Sigmoid colon (tissue), 7 donors: ENCODE measurements around the gene STK24. TPM values are rescaled to one million over a fixed set of nuclear protein-coding genes. Genes with fewer than 3 reads are reported as not detected.
A peak's percentile ranks its signal among the peaks of the same experiment; 100 is the strongest.

Experiments
- DNase-seq: peaks from one replicate; pipeline ENCODE4 v3.0.0-alpha.2; 2019
- H3K27ac ChIP-seq, 4 donors: fragments of 200-600 bp; sonication (generic); one replicate each; pipeline ENCODE4 v1.5.1; 2016 to 2019; ENCODE audit warnings: mild to moderate bottlenecking in 1 of 4
- H3K27me3 ChIP-seq, 3 donors: fragments of 200-600 bp; sonication (generic); one replicate each; pipeline ENCODE4 v1.5.1; 2019; ENCODE audit warnings: mild to moderate bottlenecking in 1 of 3
- H3K36me3 ChIP-seq, 4 donors: fragments of 200-600 bp; sonication (generic); one replicate each; pipeline ENCODE4 v1.5.1; 2016 to 2019
- H3K4me1 ChIP-seq, 4 donors: fragments of 200-600 bp; sonication (generic); one replicate each; pipeline ENCODE4 v1.5.1; 2017 to 2019
- H3K4me3 ChIP-seq, 4 donors: fragments of 200-600 bp; sonication (generic); one replicate each; pipeline ENCODE4 v1.5.1; 2017 to 2019; ENCODE audit warnings: mild to moderate bottlenecking in 2 of 4, moderate library complexity in 1 of 4
- H3K9me3 ChIP-seq, 4 donors: fragments of 200-600 bp in 3 of 4; sonication (generic) in 3 of 4; one replicate each; pipeline versions ENCODE4 v1.5.1 to v1.6.1; 2013 to 2019
- CTCF ChIP-seq, 4 experiments: fragments of 450-650 bp in 3 of 4; fragments of 200-600 bp in 1 of 4; IDR thresholded peaks; one replicate each; pipeline ENCODE4 v1.5.1; 2016 to 2019; ENCODE audit warnings: antibody characterized with exemption in 4 of 4, mild to moderate bottlenecking in 3 of 4, moderate library complexity in 2 of 4
- EP300 ChIP-seq, 4 donors: sonication (generic); formaldehyde crosslinking; IDR thresholded peaks; one replicate each; pipeline ENCODE4 v1.6.1; 2017; ENCODE audit warnings: antibody characterized with exemption in 4 of 4
- POLR2A ChIP-seq, 2 donors: fragments of 450-650 bp; IDR thresholded peaks; one replicate each; pipeline ENCODE4 v1.6.1; 2016; ENCODE audit warnings: antibody characterized with exemption in 2 of 2, mild to moderate bottlenecking in 2 of 2, moderate library complexity in 2 of 2
- POLR2AphosphoS5 ChIP-seq, 4 donors: sonication (generic); formaldehyde crosslinking; IDR thresholded peaks; one replicate each; pipeline ENCODE4 v1.6.1; 2017; ENCODE audit warnings: antibody characterized with exemption in 4 of 4
- WGBS, 2 donors: extraction: QIAGEN DNeasy Blood & Tissue Kit; methylation state at CpG; one replicate each; pipeline ENCODE4 v1.1.7; 2013; 5-methylcytosine and 5-hydroxymethylcytosine counted together
- intact Hi-C: fragments of 100-400 bp; cut with DNase I; formaldehyde crosslinking; loops from one replicate; pipeline ENCODE4 v1.15.1; 2023
- polyA plus RNA-seq, 3 donors: library from polyadenylated mRNA; stranded (reverse); fragments of 200-250 nt; gene quantifications; one replicate each; pipeline ENCODE4 v1.2.3, GENCODE V29; 2013
- total RNA-seq, 4 donors: library from RNA; depleted of rRNA; stranded (reverse); fragments of >200 nt; gene quantifications; one replicate each; pipeline ENCODE4 v1.1.0, GENCODE V29; 2016
- donor health status: healthy with polysubstance abuse.
- donor health status: Bipolar disorder and iron deficiency.
- donor health status: healthy.

The STK24 gene
- total and polyA plus RNA-seq, 7 donors: 59.7 to 200 (median 78.9) TPM

- Histone ChIP-seq H3K27me3 (no peaks in the 10 kb centered on the region), H3K4me1 (peaks cover 0 to 28% (median 21%) of the 10 kb centered on the region in 4 donors), H3K36me3 (peaks cover 0 to 66% (median 26%) of the 10 kb centered on the region in 4 donors), H3K27ac (peak overlapping the region in 2 of 4 donors; percentile 19 to 79), H3K9me3 (no peaks in the 10 kb centered on the region), H3K4me3 (no peak overlapping the region)
- TF ChIP-seq POLR2A (IDR thresholded peaks at IDR 0.05) (no peak), EP300 (IDR thresholded peaks at IDR 0.05) (no peak), CTCF (IDR thresholded peaks at IDR 0.05) (no peak), POLR2AphosphoS5 (IDR thresholded peaks at IDR 0.05) (no peak)
- 88% methylated on average over 6 of the region's 6 CpGs for WGBS, 2 donors
- intact Hi-C loops: no loop called here
- DNase-seq: no peak
Observed at GRCh38 chr13:98456413-98456845, 120.5 kb downstream of the STK24 start.

GRCh38 chr13:98454389-98454881 is 122.5 kb downstream of the STK24 start:
- 36 to 44% methylated on average over 7 of the region's 7 CpGs for WGBS, 2 donors
- Histone ChIP-seq H3K4me1 (peaks cover 0 to 48% (median 41%) of the 10 kb centered on the region in 4 donors), H3K27ac (peak overlapping the region; percentile 67 to 87 (median 80)), H3K9me3 (no peaks in the 10 kb centered on the region), H3K36me3 (peaks cover 0 to 48% (median 18%) of the 10 kb centered on the region in 4 donors), H3K4me3 (no peak overlapping the region), H3K27me3 (no peaks in the 10 kb centered on the region)
- TF ChIP-seq POLR2A (IDR thresholded peaks at IDR 0.05) (no peak), EP300 (IDR thresholded peaks at IDR 0.05) (peak in 1 of 4 donors; percentile 32), POLR2AphosphoS5 (IDR thresholded peaks at IDR 0.05) (peak; percentile 41 to 64 (median 52))
- intact Hi-C loops: no loop called here
- no peak for DNase-seq

- WGBS, 2 donors: 84 to 86% methylated on average over 15 of the region's 15 CpGs
- Histone ChIP-seq H3K27me3 (no peaks in the 10 kb centered on the region), H3K9me3 (no peaks in the 10 kb centered on the region), H3K36me3 (peaks cover 0 to 44% (median 10%) of the 10 kb centered on the region in 4 donors), H3K4me3 (no peak overlapping the region), H3K27ac (peak overlapping the region; percentile 64 to 87 (median 80)), H3K4me1 (peaks cover 0 to 58% (median 48%) of the 10 kb centered on the region in 4 donors)
- intact Hi-C loops: no loop called here
- DNase-seq: no peak
- TF ChIP-seq EP300 (IDR thresholded peaks at IDR 0.05): no peak
- no peak for TF ChIP-seq CTCF (IDR thresholded peaks at IDR 0.05)
- TF ChIP-seq POLR2AphosphoS5 (IDR thresholded peaks at IDR 0.05): no peak
- no peak for TF ChIP-seq POLR2A (IDR thresholded peaks at IDR 0.05)
Observed at GRCh38 chr13:98452851-98453843, 123.8 kb downstream of the STK24 start.

- H3K27me3 ChIP-seq: no peaks in the 10 kb centered on the region
- H3K36me3 ChIP-seq: peaks cover 0 to 44% (median 13%) of the 10 kb centered on the region in 4 donors
- H3K4me1 ChIP-seq: peaks cover 0 to 60% (median 48%) of the 10 kb centered on the region in 4 donors
- peak overlapping the region; percentile 64 to 87 (median 80) for H3K27ac ChIP-seq
- H3K4me3 ChIP-seq: no peak overlapping the region
- WGBS, 2 donors: 83 to 86% methylated on average over 23 of the region's 23 CpGs
- H3K9me3 ChIP-seq: no peaks in the 10 kb centered on the region
- TF ChIP-seq POLR2A (IDR thresholded peaks at IDR 0.05) (no peak), POLR2AphosphoS5 (IDR thresholded peaks at IDR 0.05) (peak; percentile 16 to 66 (median 49)), CTCF (IDR thresholded peaks at IDR 0.05) (no peak), EP300 (IDR thresholded peaks at IDR 0.05) (peak in 3 of 4 donors; percentile 49 to 90 (median 53))
- intact Hi-C loops: loop anchor here (1.0 to 2.0 kb wide), 2 partner anchors 31 to 125 kb away; partner anchors contain the start of gene STK24
- peak; percentile 92 for DNase-seq
Observed at GRCh38 chr13:98451676-98452470, 125.0 kb downstream of the STK24 start.
